GM15510 (cell line): ENCODE data around the gene ATXN7L1.

ENCODE experiments used
- POLR2A ChIP-seq: IDR thresholded peaks from 3 replicates; pipeline ENCODE4 v1.6.1; 2011; ENCODE audit warnings: borderline replicate concordance; ENCODE audit not compliant: insufficient read length; ENCODE audit errors: extremely low read depth

Gene ATXN7L1

DNA sequence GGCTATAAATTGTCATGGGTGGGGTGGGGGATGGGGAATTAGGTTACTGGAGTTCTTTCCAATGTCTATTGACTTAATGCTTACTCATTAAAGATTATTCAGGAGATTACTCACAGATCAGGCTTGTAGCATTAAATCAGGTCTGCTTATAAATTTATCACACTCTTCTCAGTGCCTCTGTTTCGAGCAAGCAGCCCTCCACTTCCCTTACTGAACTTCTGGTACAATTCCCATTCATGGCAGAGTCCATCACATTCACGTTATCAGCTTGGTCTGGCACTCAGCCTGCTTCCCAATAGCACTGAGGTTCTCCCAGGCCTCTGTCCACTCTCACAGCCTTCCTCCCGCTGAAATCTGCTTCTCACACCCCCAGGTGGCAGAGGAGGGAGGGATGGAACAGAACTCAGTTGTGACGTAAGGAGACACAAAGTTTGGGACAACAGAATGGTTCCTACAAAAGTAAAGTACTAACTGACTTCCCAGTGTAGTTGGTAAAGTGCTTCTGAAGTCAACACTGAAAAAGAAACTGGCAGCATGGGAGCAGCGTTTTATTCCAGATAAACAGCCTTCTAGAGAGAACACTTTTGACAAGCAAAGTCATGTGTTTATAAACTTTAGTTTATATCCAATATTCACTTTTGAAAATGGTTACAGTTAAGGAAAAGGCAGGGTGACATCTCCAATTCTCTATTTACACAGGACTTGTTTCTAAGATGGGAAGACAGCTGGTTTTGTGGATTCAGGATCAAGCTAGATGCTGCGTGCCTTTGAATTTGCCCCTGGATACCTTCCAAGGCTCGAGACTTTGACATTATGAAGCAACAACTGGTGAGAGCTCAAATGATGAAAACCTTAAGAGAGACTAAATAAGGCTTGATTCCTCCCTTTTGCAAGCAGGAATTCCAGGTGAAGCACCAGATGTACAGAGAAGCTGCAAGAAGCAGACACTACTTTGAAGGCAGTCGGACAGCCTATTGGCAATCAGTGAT is 81.4 kb downstream of the ATXN7L1 start:
- TF ChIP-seq POLR2A: no peak

GRCh38 chr7:105792488-105793370 is 83.7 kb downstream of the ATXN7L1 start:
- no peak for TF ChIP-seq POLR2A

- TF ChIP-seq POLR2A: no peak
Measured at GRCh38 chr7:105791926-105792325, 84.5 kb downstream of the ATXN7L1 start.

DNA sequence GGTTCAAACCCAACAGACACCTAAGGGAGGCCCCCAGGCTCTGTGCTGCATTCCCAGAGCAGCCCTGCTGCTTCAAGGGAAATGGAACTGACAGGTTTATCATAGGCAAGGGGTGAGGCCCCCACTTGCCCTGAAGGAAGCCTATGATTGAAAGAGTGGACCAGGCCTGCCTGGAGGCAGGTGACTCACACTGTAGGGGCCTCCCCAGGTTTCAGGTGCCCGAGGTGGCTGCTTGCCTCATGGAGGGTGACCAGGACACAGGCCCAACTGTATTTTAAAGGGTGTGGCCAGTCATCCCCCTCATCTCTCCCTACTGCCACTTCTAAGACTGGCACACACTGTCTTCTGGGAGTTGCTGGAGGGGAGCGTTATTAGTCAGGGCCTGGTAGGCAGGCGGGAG is 85.4 kb downstream of the ATXN7L1 start:
- no peak for TF ChIP-seq POLR2A

- TF ChIP-seq POLR2A: no peak
Measured at GRCh38 chr7:105788816-105789349, 87.5 kb downstream of the ATXN7L1 start.

DNA sequence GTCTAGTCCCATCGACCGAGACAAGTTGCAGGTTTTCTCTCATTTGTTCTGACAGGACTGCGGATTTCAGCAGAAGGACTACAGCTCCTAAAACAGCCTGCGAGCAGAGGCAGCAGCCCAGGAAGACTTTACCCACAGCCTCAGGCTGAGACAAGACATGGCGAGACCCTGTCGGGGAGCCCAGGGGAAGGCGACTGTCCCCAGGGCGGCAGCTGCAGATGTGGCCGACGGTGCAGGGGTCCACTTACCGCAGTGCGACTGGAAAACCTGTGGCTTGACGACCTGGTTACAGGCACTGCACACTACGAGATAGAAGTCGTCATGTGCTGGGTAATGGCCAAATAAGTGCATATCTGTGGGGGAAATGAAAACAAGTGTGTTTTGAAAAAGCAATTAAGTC is 88.0 kb downstream of the ATXN7L1 start:
- no peak for TF ChIP-seq POLR2A

DNA sequence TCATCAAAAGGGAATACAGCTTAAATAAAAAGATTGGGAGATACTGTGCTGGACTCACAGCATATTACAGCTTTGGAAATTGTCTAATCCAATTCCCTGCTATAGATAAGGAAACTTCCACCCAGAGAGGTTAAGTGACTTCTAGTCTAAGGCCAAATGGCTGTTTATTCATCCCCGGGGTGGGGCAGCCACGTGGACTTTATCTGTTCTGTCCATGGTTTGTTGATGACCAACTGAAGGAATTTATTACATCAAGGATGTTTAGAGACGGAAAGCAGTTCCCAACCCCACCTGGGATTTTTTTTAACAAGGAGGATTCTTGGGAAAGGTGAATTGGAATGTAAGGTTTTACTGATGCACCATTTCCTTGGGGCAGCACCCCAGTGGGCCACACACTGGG is 88.6 kb downstream of the ATXN7L1 start:
- no peak for TF ChIP-seq POLR2A

DNA sequence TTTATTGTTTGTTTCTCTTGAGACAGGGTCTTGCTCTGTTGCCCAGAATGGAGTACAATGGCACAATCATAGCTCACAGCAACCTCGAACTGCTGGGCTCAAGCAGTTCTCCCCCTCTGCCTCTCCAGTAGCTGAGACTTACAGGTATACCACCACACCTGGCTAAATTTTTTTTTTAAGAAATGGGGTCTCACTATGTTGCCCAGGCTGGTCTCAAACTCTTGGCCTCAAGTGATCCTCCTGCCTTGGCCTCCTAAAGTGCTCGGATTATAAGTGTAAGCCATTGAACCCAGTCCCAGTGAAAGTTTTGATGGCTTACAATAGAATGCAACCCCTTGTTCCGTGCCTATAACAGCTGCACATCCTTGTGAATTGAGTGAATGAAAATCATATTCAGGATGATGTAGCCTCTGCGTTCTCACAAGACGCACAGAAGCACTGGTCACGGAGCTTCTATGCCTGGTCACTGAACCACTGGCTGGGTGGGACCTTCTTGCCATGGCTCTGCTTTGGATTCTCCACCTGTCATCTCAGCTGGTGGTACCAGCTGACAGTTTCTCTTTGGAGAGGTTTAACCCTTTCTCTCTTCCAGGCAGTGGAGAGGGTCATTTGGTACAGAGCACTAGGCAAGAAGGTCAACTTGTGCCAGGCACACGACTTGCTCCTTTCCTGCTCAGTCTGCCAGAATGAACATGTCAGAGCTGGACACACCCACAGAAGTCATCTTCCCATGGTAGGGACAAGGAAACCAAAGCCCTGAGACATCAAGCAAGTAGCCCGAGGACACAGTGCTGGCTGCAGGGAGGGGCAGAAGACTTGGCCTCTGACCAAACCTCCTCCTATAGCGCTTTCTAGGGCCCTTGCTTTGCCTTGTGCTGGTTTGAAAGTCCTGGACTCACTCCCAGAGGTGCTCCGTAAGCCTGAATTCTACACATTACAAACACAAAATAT is 89.6 kb downstream of the ATXN7L1 start:
- no peak for TF ChIP-seq POLR2A

GRCh38 chr7:105782391-105783042 is 93.9 kb downstream of the ATXN7L1 start:
- no peak for TF ChIP-seq POLR2A

- no peak for TF ChIP-seq POLR2A
Measured at GRCh38 chr7:105779856-105780780, 96.3 kb downstream of the ATXN7L1 start.

GRCh38 chr7:105778956-105779355 is 97.4 kb downstream of the ATXN7L1 start:
- TF ChIP-seq POLR2A: no peak
